CD4-positive, CD25-positive, alpha-beta regulatory T cell (primary cell): ENCODE results near the gene RAB26. TPM values are rescaled to one million over a fixed set of nuclear protein-coding genes. Genes with fewer than 3 reads are reported as not detected.
"Not testable (repeated sequence)": the region's sequence is repeated elsewhere in the genome, so short reads cannot be mapped to it uniquely, and the experiment has no call there.

Experiments used
- ATAC-seq, 2 donors: fragments of 150-1000 bp; cut with Tn5 transposase; one replicate each; pipeline ENCODE4 v1.10.0; 2021; ENCODE audit warnings: low read depth in 2 of 2, moderate number of reproducible peaks in 2 of 2, moderate library complexity in 1 of 2
- DNase-seq, 3 donors: peaks; one replicate each; pipeline versions ENCODE4 v3.0.0 to v3.0.0-alpha.2; 2012 to 2022; ENCODE audit warnings: mixed read lengths in 1 of 3
- H3K27ac ChIP-seq: one replicate; pipeline ENCODE4 v1.7.0; 2013; ENCODE audit warnings: mild to moderate bottlenecking, low read length; ENCODE audit not compliant: insufficient read depth, poor library complexity, severe bottlenecking
- H3K27me3 ChIP-seq: one replicate; pipeline ENCODE4 v1.7.0; 2013; ENCODE audit warnings: low read length; ENCODE audit not compliant: control insufficient read depth, insufficient read depth
- H3K36me3 ChIP-seq: one replicate; pipeline ENCODE4 v1.7.0; 2013; ENCODE audit warnings: mild to moderate bottlenecking, low read length, moderate library complexity; ENCODE audit not compliant: control insufficient read depth, insufficient read depth
- H3K4me1 ChIP-seq: 2 replicates; pipeline ENCODE4 v1.7.0; 2013; ENCODE audit warnings: mild to moderate bottlenecking, low read length; ENCODE audit not compliant: insufficient read depth, control insufficient read depth, poor library complexity, severe bottlenecking
- H3K4me3 ChIP-seq: one replicate; pipeline ENCODE4 v1.7.0; 2013; ENCODE audit warnings: low read depth, mild to moderate bottlenecking, low read length, moderate library complexity
- H3K9me3 ChIP-seq, 2 experiments: 1 replicate in 1 of 2; 2 replicates in 1 of 2; pipeline ENCODE4 v1.7.0; 2013; ENCODE audit warnings: low read length in 2 of 2, mild to moderate bottlenecking in 1 of 2, moderate library complexity in 1 of 2; ENCODE audit not compliant: control insufficient read depth in 2 of 2
- H3K27ac Mint-ChIP-seq, 3 donors: one replicate each; pipeline ENCODE4 v1.8.0; 2020 to 2022; ENCODE audit warnings: mild to moderate bottlenecking in 3 of 3, mixed read lengths in 3 of 3, moderate library complexity in 2 of 3
- H3K27me3 Mint-ChIP-seq: one replicate; pipeline ENCODE4 v1.8.0; 2022; ENCODE audit warnings: mild to moderate bottlenecking, mixed read lengths
- H3K36me3 Mint-ChIP-seq: one replicate; pipeline ENCODE4 v1.8.0; 2020; ENCODE audit warnings: mixed read lengths
- H3K4me1 Mint-ChIP-seq, 4 donors: one replicate each; pipeline ENCODE4 v1.8.0; 2020 to 2022; ENCODE audit warnings: mixed read lengths in 4 of 4, mild to moderate bottlenecking in 1 of 4
- H3K4me3 Mint-ChIP-seq, 4 donors: one replicate each; pipeline ENCODE4 v1.8.0; 2020 to 2022; ENCODE audit warnings: mild to moderate bottlenecking in 4 of 4, mixed read lengths in 4 of 4, moderate library complexity in 3 of 4
- H3K9me3 Mint-ChIP-seq, 7 donors: one replicate each; pipeline ENCODE4 v1.8.0; 2020 to 2022; ENCODE audit warnings: mixed read lengths in 7 of 7, mild to moderate bottlenecking in 3 of 7, moderate library complexity in 2 of 7
- polyA plus RNA-seq, 4 donors: library from polyadenylated mRNA; unstranded; fragments of 300-500 nt; fragmentation: Illumina TruSeq; gene quantifications; one replicate each; pipeline ENCODE4 v1.2.3, GENCODE V29; 2021
- total RNA-seq: library from RNA; stranded (reverse); gene quantifications from one replicate; pipeline ENCODE4 v1.2.3, GENCODE V29; 2022

Gene RAB26
- total and polyA plus RNA-seq, 5 donors from 2014 or later = 0.38 to 1.2 (median 0.93) TPM; not detected in 1

DNA sequence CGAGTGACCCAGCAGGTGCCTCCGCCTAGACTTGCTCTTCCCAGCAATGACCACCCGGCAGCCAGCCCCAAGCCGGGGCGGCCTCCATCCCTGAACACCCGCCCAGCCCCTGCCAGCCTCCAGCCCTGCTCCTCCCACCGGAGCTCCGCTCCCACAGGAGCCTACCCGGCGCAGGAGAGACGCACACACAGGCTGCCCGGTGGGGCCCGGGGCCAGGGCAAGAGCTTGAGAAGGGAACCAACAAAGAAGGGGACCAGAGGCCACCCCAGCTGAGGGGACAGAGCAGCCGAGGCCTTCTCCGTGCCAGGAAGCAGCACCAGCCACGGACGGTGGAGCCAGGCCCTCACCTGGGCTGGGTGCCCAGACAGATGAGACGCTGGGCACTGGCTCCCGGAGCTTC is 26.6 kb upstream of the RAB26 start:
- no peaks in the 10 kb centered on the region for H3K9me3 ChIP-seq
- H3K4me1 Mint-ChIP-seq = peaks cover 0 to 20% (median 2%) of the 10 kb centered on the region in 4 donors
- H3K27me3 ChIP-seq = no peaks in the 10 kb centered on the region

DNA sequence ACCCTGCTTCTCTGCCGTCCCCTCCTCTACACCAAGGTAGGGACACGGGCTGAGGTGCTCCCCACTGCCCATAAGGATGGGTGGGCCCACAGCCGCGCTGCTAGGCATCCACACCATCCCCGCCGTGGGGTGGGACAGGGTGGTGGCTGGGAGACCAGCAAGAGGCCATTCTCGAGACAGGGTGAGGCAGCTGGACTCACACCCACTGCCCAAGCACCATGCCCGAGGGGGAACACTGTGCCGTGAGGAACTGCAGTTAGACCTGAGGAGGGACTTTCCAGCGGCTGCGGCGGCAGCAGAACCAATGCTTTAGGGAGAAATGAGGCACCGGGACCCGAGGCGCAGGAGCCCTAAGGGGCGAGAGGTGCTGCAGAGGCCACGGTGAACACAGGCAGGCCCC is 26.0 kb upstream of the RAB26 start:
- Histone ChIP-seq H3K4me3 (no peak overlapping the region), H3K9me3 (no peaks in the 10 kb centered on the region), H3K27ac (no peak overlapping the region), H3K36me3 (no peaks in the 10 kb centered on the region), H3K27me3 (no peaks in the 10 kb centered on the region), H3K4me1 (no peaks in the 10 kb centered on the region)
- DNase-seq (no peak), ATAC-seq (no peak)
- H3K9me3 Mint-ChIP-seq = no peaks in the 10 kb centered on the region
- H3K4me1 Mint-ChIP-seq = peaks cover 0 to 25% (median 4%) of the 10 kb centered on the region in 4 donors
- H3K4me3 Mint-ChIP-seq = no peak overlapping the region
- no peaks in the 10 kb centered on the region for H3K36me3 Mint-ChIP-seq
- no peak overlapping the region for H3K27ac Mint-ChIP-seq
- H3K27me3 Mint-ChIP-seq = no peaks in the 10 kb centered on the region

More for the DNA sequence above, 26.6 kb upstream of the RAB26 start:
- ATAC-seq = no peak
- no peak overlapping the region for H3K4me3 ChIP-seq
- Mint-ChIP-seq H3K27ac (no peak overlapping the region), H3K27me3 (no peaks in the 10 kb centered on the region), H3K4me3 (no peak overlapping the region), H3K9me3 (no peaks in the 10 kb centered on the region), H3K36me3 (no peaks in the 10 kb centered on the region)
- no peaks in the 10 kb centered on the region for H3K4me1 ChIP-seq
- H3K27ac ChIP-seq = no peak overlapping the region
- no peaks in the 10 kb centered on the region for H3K36me3 ChIP-seq
- DNase-seq = no peak

DNA sequence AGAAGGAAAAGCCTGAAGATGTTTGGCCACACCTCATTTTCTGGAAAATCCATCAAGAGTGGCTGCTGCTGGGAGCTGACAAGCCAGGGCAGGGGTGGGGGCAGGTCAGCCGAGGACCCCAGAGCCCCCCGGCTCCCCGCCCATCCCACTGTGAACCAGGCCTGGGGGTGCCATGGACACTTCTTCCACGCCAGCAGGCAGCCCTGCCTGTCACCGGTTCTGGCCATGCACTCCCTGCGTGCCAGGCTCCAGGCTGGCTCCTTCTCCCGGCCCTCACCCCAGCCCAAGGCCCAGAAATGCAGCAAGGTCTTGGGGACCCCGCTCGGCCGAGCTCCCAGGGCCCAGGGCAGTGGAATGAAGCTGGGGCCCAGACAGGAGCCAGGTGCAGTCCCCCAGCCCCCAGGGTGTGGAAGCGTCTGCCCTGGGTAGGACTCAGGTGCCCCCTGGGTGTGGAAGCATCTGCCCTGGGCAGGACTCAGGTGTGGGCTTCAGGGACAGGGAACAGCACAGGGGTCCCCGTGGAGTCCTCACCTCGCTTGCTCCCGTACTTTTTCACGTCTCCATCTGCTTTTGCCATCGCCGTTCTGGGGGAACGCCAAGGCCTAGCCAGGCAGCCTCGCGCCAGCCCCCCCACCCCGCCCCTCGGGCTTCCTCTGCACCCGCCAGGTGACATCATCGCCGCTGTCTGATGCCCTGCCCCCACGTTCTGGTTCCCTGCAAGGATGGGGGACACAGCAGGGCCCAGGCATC is 25.3 kb upstream of the RAB26 start:
- not testable (repeated sequence) for H3K36me3 ChIP-seq, H3K4me3 Mint-ChIP-seq, H3K27ac Mint-ChIP-seq, H3K27me3 Mint-ChIP-seq, H3K27me3 ChIP-seq, H3K4me1 ChIP-seq, H3K9me3 ChIP-seq, H3K36me3 Mint-ChIP-seq, H3K9me3 Mint-ChIP-seq, H3K27ac ChIP-seq, ATAC-seq, DNase-seq, H3K4me3 ChIP-seq
- peaks cover 0 to 27% (median 4%) of the 10 kb centered on the region in 4 donors for H3K4me1 Mint-ChIP-seq

DNA sequence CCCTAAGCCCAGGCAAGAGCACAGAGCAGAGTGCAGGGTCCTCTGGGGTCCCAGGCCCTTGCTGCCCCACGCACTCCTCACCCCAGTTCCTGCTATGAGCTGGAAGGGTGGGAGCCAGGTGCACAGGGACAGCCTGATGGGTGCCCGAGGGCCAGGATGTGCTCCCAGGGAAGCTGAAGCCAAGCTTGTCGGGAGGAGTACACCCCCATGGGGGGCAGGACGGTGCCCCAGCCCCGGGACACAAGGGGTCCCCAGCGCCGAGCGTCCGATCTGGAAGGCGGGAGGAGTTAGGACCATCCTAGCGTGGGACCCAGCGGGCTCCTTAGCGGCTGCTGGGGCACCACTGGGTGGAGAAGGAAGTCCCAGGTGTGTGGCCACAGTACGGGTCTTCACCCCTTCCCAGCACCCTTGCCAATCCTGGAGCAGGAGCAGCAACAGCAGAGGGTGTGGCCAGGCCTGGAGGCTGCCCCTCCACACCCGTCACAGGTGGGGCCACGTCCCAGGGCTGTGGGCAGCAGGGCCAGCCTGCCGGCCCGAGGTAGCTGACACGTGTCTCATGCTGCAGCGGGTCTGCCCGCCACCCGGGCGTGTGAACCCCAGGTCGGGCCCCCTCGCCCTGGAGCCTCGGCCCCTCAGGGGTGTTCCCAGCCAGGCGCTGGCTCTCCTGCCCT is 24.6 kb upstream of the RAB26 start:
- H3K36me3 ChIP-seq, H3K9me3 Mint-ChIP-seq, DNase-seq, H3K27ac Mint-ChIP-seq, H3K4me1 ChIP-seq, H3K36me3 Mint-ChIP-seq, ATAC-seq, H3K27me3 Mint-ChIP-seq, H3K4me3 ChIP-seq, H3K27ac ChIP-seq, H3K27me3 ChIP-seq, H3K9me3 ChIP-seq, H3K4me3 Mint-ChIP-seq: not testable (repeated sequence)
- peaks cover 0 to 32% (median 5%) of the 10 kb centered on the region in 4 donors for H3K4me1 Mint-ChIP-seq

DNA sequence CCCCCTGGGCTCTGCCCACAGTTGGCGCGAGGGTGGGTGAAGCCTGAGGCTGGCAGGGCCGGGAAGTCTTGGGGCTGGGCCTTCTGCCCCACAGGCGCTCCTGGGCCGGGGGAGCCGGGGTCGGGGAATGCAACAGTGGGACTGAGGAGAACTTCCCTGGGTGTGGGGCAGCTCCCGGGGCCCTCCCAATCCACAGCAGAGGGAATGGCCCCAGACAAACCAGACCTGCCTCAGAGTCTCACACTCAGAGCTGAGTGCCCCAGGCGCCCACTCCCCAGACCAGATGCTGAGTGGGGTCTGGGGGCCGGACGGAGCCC is 24.1 kb upstream of the RAB26 start:
- not testable (repeated sequence) for H3K9me3 Mint-ChIP-seq, H3K4me1 ChIP-seq, H3K27me3 ChIP-seq, H3K36me3 Mint-ChIP-seq, H3K4me3 Mint-ChIP-seq, H3K9me3 ChIP-seq, H3K27me3 Mint-ChIP-seq, H3K4me3 ChIP-seq, H3K27ac ChIP-seq, H3K27ac Mint-ChIP-seq, DNase-seq, ATAC-seq, H3K36me3 ChIP-seq
- H3K4me1 Mint-ChIP-seq = peaks cover 0 to 35% (median 5%) of the 10 kb centered on the region in 4 donors

DNA sequence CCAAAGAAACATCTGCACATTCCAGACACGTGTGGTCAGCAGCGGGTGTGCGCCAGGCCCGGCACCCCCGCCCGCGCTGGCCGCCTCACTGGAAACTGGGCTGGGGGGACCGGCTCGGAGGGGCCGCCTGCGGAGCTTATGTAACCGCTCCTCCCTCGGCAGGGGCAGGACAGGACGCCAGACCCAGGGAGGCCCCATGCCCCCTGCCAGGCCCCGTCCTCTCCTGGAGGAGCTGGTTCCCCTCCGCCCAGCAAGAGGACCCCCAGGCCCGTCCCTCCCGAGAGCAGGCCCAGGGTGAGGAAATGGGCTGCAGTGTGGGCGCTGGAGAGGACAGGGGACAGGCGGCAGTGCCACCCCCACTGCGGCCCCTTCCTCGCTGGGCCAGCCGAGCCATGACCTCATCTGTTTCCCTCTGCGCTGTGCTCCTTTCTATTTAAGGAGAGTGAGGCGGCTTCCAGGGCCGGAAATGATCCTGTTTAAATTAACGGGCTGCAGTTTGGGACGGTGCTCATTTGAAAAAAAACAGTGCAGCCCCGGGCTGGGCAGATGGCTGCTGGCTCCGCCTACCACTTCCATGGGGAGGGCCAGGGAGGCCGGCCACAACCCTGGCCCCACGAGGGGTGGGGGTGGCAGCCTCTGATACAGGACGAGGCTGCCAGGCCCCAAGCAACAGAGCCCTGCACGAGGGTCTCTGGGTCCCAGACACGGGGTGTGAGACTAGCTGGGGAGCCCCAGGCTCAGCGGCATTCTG is 23.6 kb upstream of the RAB26 start:
- H3K4me1 Mint-ChIP-seq = peaks cover 0 to 35% (median 5%) of the 10 kb centered on the region in 4 donors
- H3K4me1 ChIP-seq, H3K27me3 Mint-ChIP-seq, H3K4me3 ChIP-seq, H3K9me3 Mint-ChIP-seq, H3K27ac Mint-ChIP-seq, H3K27ac ChIP-seq, H3K36me3 Mint-ChIP-seq, ATAC-seq, H3K36me3 ChIP-seq, H3K27me3 ChIP-seq, H3K9me3 ChIP-seq, H3K4me3 Mint-ChIP-seq, DNase-seq: not testable (repeated sequence)

DNA sequence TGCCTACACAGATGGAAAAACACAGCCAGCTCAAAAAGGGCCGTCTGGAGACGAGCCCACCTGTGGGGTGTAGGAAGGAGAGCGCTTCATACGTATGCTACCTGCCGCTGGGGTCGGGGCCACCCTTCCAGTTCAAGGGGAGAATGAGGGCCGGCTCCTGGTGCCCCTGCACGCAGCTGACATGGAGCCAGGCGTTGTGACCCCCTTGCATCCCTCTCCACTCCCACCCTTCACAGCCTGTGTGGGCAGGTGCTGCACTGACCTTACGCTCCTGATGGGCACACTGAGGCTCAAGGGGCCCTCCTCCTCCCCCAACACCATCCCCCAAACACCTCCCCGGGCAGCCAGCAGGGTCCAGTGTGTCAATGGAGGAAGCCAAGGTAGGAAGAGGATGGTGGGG is 22.8 kb upstream of the RAB26 start:
- H3K36me3 Mint-ChIP-seq, DNase-seq, H3K4me1 ChIP-seq, H3K27me3 Mint-ChIP-seq, H3K4me3 ChIP-seq, H3K27me3 ChIP-seq, ATAC-seq, H3K27ac ChIP-seq, H3K4me3 Mint-ChIP-seq, H3K27ac Mint-ChIP-seq, H3K9me3 Mint-ChIP-seq, H3K36me3 ChIP-seq, H3K9me3 ChIP-seq: not testable (repeated sequence)
- H3K4me1 Mint-ChIP-seq = peaks cover 0 to 30% (median 5%) of the 10 kb centered on the region in 4 donors
